Choroid plexus epithelial cell (primary cell): Measurements from ENCODE around the gene ZNRD2.
A peak's percentile ranks its signal among the peaks of the same experiment; 100 is the strongest.
"Not testable (repeated sequence)": the region's sequence is repeated elsewhere in the genome, so short reads cannot be mapped to it uniquely, and the experiment has no call there.

ENCODE experiments used
- DNase-seq: peaks from one replicate; pipeline ENCODE4 v3.0.0-alpha.2; 2010; ENCODE audit warnings: low read depth
- H3K4me3 ChIP-seq: 2 replicates; pipeline ENCODE4 v1.5.1; 2011; ENCODE audit warnings: low read depth, mild to moderate bottlenecking, control low read depth, low read length, moderate library complexity
- TF ChIP-seq, protein P1 (sequence below): conservative IDR thresholded peaks from 2 replicates; pipeline ENCODE4 v1.5.1; 2011; ENCODE audit warnings: low read depth, mild to moderate bottlenecking, control low read depth, inconsistent platforms, low read length, moderate library complexity

ZNRD2 gene

GRCh38 chr11:65563601-65564000 is 6.7 kb upstream of the ZNRD2 start:
- TF ChIP-seq, protein P1, sequence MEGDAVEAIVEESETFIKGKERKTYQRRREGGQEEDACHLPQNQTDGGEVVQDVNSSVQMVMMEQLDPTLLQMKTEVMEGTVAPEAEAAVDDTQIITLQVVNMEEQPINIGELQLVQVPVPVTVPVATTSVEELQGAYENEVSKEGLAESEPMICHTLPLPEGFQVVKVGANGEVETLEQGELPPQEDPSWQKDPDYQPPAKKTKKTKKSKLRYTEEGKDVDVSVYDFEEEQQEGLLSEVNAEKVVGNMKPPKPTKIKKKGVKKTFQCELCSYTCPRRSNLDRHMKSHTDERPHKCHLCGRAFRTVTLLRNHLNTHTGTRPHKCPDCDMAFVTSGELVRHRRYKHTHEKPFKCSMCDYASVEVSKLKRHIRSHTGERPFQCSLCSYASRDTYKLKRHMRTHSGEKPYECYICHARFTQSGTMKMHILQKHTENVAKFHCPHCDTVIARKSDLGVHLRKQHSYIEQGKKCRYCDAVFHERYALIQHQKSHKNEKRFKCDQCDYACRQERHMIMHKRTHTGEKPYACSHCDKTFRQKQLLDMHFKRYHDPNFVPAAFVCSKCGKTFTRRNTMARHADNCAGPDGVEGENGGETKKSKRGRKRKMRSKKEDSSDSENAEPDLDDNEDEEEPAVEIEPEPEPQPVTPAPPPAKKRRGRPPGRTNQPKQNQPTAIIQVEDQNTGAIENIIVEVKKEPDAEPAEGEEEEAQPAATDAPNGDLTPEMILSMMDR: no peak
- DNase-seq: no peak
- no peak overlapping the region for H3K4me3 ChIP-seq

DNA sequence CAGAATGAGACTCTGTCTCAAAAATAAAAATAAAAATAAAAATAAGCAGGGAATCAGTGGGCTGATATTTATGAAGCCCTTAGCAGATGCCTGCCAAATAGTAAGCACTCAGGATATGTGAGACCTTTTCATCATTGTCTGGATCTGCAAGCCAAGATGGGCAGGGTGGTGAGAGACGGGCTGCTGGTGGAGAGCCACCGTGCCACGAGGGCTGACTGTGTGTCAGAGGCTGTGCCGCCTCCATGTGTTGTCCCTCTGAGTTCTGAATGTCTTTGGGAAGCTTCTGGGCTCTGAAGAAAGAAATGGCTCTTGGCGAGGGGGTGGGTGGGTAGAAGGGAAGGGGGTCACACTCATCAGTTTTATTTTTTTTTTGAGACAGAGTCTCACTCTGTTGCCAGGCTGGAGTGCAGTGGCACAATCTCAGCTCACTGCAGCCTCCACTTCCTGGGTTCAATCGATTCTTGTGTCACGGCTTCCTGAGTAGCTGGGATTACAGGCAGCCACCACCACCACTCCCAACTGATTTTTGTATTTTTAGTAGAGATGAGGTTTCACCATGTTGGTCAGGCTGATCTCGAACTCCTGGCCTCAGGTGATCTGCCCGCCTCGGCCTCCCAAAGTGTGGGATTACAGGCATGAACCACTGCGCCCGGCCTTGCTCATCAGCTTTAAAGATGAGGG is 5.3 kb upstream of the ZNRD2 start:
- not testable (repeated sequence) for H3K4me3 ChIP-seq, DNase-seq

GRCh38 chr11:65565624-65566453 is 4.4 kb upstream of the ZNRD2 start:
- TF ChIP-seq, protein P1: no peak
- no peak overlapping the region for H3K4me3 ChIP-seq
- no peak for DNase-seq

DNA sequence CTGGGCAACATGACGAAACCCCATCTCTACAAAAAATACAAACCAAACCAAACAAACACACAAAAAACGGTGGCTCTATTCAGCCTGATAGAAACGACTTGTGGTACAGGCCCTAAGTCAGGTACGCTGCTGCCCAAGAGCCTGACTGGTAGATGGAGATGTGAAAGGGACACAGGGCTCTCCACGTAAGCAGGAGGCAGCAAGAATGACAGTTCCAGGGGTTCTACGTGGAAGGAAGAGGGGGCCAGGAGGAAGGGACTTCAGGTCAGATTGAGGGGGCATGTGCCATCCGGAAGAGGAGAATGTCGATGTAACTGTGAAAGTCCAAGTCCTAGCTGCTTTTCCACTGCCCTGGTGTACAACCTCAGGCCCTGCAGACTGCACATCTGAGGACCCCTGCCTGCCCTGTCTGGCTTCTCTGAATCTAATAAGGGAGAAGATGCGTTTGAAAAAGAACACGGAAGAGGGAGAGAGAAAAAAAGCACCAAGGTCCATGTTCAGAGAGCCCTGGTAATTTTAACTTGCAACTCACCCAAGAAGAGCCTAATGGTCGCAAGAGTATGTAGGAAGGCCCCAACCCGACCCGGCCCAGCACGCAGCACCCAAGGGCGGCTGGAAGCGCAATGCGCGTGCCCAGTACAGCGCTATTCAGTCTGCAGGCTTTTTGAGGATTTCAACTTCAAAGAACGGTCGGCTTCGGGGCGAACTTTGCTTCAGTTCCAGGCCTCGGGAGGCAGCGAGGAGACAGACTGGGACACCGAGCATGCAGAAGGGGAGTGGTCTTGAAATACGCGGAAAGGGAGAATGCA is 909 bp upstream of the ZNRD2 start:
- TF ChIP-seq, protein P1: no peak
- no peak for DNase-seq
- H3K4me3 ChIP-seq: peak overlapping the region; percentile 93

DNA sequence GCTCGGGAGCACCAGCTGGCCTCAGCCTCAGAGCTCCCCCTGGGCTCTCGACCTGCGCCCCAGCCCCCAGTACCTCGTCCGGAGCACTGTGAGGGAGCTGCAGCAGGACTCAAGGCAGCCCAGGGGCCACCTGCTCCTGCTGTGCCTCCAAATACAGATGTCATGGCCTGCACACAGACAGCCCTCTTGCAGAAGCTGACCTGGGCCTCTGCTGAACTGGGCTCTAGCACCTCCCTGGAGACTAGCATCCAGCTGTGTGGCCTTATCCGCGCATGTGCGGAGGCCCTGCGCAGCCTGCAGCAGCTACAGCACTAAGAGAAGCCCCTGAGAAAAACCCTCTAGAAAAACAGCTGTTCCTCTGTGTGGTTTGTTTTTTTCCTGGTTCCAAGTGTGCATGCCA is 1.1 kb downstream of the ZNRD2 start:
- H3K4me3 ChIP-seq: peak overlapping the region; percentile 93
- no peak for DNase-seq
- TF ChIP-seq, protein P1: no peak

GRCh38 chr11:65571940-65572339 is 1.7 kb downstream of the ZNRD2 start:
- H3K4me3 ChIP-seq: peak overlapping the region; percentile 93
- TF ChIP-seq, protein P1: peak; percentile 71
- DNase-seq: peak; percentile 70
